Cardiac atrium fibroblast (primary cell): ENCODE measurements around the gene TAS2R7. TPM values are rescaled to one million over a fixed set of nuclear protein-coding genes. Genes with fewer than 3 reads are reported as not detected.

Experiments
- total RNA-seq: library from RNA; depleted of rRNA; stranded (reverse); fragments of >200 nt; gene quantifications from 2 replicates; pipeline ENCODE4 v1.2.3, GENCODE V29; 2015

The TAS2R7 gene, protein sequence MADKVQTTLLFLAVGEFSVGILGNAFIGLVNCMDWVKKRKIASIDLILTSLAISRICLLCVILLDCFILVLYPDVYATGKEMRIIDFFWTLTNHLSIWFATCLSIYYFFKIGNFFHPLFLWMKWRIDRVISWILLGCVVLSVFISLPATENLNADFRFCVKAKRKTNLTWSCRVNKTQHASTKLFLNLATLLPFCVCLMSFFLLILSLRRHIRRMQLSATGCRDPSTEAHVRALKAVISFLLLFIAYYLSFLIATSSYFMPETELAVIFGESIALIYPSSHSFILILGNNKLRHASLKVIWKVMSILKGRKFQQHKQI
- total RNA-seq: not detected in 2 replicates

GRCh38 chr12:10802587-10802986 is at the start of gene TAS2R7:
TAS2R7 (minus strand) TSS chr12:10802627; CDS start chr12:10802570, 57 bp downstream.

GRCh38 chr12:10849425-10849878 is 47.0 kb upstream of the TAS2R7 start, which contains the start of gene PRR4:
PRR4 (minus strand) TSS chr12:10849475; CDS start chr12:10849437, 38 bp downstream.

GRCh38 chr12:10826258-10826657 is 23.8 kb upstream of the TAS2R7 start, which contains the start of gene TAS2R10:
TAS2R10 (minus strand) TSS chr12:10826358; CDS start chr12:10826269, 89 bp downstream.

GRCh38 chr12:10810068-10810467 is 7.6 kb upstream of the TAS2R7 start, which contains the start of gene TAS2R9:
TAS2R9 (minus strand) TSS chr12:10810168; CDS start chr12:10810075, 93 bp downstream.

DNA sequence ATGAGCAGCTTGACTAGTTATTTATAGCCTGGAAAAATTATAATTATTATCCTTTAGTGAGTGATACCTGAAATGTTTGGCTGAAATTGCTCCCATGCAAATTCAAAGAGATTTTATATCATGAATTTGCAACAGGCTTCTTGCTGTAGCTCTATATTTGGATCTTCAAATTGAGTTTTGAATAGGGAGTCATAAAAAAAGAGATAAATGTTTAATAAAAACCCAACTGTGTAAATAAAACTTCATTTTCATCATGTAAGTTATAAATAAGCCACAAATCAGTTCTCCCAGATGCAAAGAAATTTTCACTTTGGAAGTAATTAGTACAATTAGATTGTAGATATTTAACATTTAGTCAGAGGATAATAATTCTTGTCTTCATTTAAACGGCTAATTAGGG is 4.8 kb upstream of the TAS2R7 start, which contains the start of gene TAS2R8:
Gene TAS2R8 (minus strand): TSS at position 101 of the 400 bp plus-strand sequence. CDS start 306 bp downstream, outside the sequence.

Other genes starting within 250 kb of the TAS2R7 start
- gene MAGOHB, start 189.0 kb downstream of the TAS2R7 start, total RNA-seq: 20.9 and 22.6 TPM in 2 replicates
- not detected in 2 replicates for gene STYK1, start 128.6 kb downstream of the TAS2R7 start, total RNA-seq
- gene YBX3, start 79.3 kb downstream of the TAS2R7 start, total RNA-seq: 174 and 185 TPM in 2 replicates
- not detected in 2 replicates for gene TAS2R8, start 4.7 kb upstream of the TAS2R7 start, total RNA-seq
- not detected in 2 replicates for gene TAS2R9, start 7.5 kb upstream of the TAS2R7 start, total RNA-seq
- gene TAS2R10, start 23.7 kb upstream of the TAS2R7 start, total RNA-seq: 0.36 TPM in 1 of 2 replicates, not detected in the other
- gene PRR4, start 46.8 kb upstream of the TAS2R7 start, total RNA-seq: not detected in 2 replicates
- gene PRH1, start 81.6 kb upstream of the TAS2R7 start, total RNA-seq: 2.1 and 2.9 TPM in 2 replicates
- not detected in 2 replicates for gene TAS2R13, start 106.9 kb upstream of the TAS2R7 start, total RNA-seq
- not detected in 2 replicates for gene PRH2, start 126.6 kb upstream of the TAS2R7 start, total RNA-seq
- 0.54 and 1.8 TPM in 2 replicates for gene TAS2R14, start 136.6 kb upstream of the TAS2R7 start, total RNA-seq
- 0.49 TPM in 1 of 2 replicates, not detected in the other for gene TAS2R50, start 184.3 kb upstream of the TAS2R7 start, total RNA-seq
- 0.18 and 0.32 TPM in 2 replicates for gene TAS2R20, start 195.7 kb upstream of the TAS2R7 start, total RNA-seq
- 0.49 TPM in 1 of 2 replicates, not detected in the other for gene TAS2R19, start 220.0 kb upstream of the TAS2R7 start, total RNA-seq
- 0.54 and 0.81 TPM in 2 replicates for gene TAS2R31, start 228.8 kb upstream of the TAS2R7 start, total RNA-seq